Upper lobe of right lung (tissue), 1 donor: ENCODE results near the gene MED27. TPM values are rescaled to one million over a fixed set of nuclear protein-coding genes. Genes with fewer than 3 reads are reported as not detected.

Experiments
- ATAC-seq: fragments of 200-7000 bp; cut with Tn5 transposase; one replicate; pipeline ENCODE4 v1.9.1; 2020; ENCODE audit warnings: mild to moderate bottlenecking, moderate library complexity
- DNase-seq: peaks from one replicate; pipeline ENCODE4 v3.0.0-alpha.2; 2020
- H3K27ac ChIP-seq: fragments of 200-600 bp; one replicate; pipeline ENCODE4 v1.8.0; 2022
- H3K27me3 ChIP-seq: fragments of 200-600 bp; one replicate; pipeline ENCODE4 v1.8.0; 2022; ENCODE audit warnings: mild to moderate bottlenecking
- H3K36me3 ChIP-seq: fragments of 200-600 bp; one replicate; pipeline ENCODE4 v1.8.0; 2022
- H3K4me1 ChIP-seq: fragments of 200-600 bp; one replicate; pipeline ENCODE4 v1.8.0; 2022
- H3K4me3 ChIP-seq: fragments of 200-600 bp; one replicate; pipeline ENCODE4 v1.8.0; 2022; ENCODE audit warnings: mild to moderate bottlenecking
- H3K9me3 ChIP-seq: fragments of 200-600 bp; one replicate; pipeline ENCODE4 v1.8.0; 2022
- CTCF ChIP-seq: fragments of 200-600 bp; IDR thresholded peaks from one replicate; pipeline ENCODE4 v1.8.0; 2022; ENCODE audit warnings: antibody characterized with exemption
- intact Hi-C: fragments of 100-400 bp; cut with DNase I; formaldehyde crosslinking; loops from one replicate; pipeline ENCODE4 v1.11.0; 2022
- total RNA-seq: library from RNA; stranded (reverse); fragmentation: NEBNext Ultra II Directional; extraction: Animal tissue kit (Norgen Biotek cat#: 25700); gene quantifications from one replicate; pipeline ENCODE4 v1.2.1, GENCODE V29; 2021
- donor health status: DM: no; HTN: yes; CAD: no; lungs with severe emphysema.

MED27 gene
- total RNA-seq, 1 donor from 2014 or later = 14.2 TPM

DNA sequence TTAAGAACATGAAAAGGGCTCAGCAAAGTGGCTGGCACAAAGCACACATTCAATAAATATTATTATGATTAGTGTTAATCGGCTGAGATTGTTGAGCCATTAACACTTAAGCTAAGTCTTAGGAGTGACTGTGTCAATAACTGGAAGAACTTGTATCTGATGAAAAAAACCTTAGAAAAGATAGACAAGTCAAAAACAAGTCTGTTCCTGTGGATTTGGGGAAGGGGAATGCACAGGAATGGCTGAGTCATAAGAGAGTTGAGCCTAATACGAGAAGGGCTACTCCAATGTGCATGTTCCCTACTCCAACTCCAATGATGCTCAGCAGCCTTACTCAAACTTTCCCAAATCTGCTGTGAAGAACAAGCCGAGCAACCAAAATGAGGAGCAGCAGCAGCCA, 53.9 kb downstream of the MED27 start:
- DNase-seq (no peak), ATAC-seq (no peak)
- no peak for TF ChIP-seq CTCF
- Histone ChIP-seq H3K27ac (no peak overlapping the region), H3K36me3 (no peaks in the 10 kb centered on the region), H3K9me3 (no peaks in the 10 kb centered on the region), H3K27me3 (no peaks in the 10 kb centered on the region), H3K4me1 (peaks cover 3% of the 10 kb centered on the region), H3K4me3 (no peak overlapping the region)
- intact Hi-C loops = no loop called here

- ATAC-seq = no peak
- no peak for DNase-seq
Observed at GRCh38 chr9:132024589-132024988, 55.1 kb downstream of the MED27 start.

GRCh38 chr9:132023419-132024180, 56.1 kb downstream of the MED27 start:
- H3K4me3 ChIP-seq = no peak overlapping the region
- TF ChIP-seq CTCF = no peak
- H3K27me3 ChIP-seq = no peaks in the 10 kb centered on the region
- DNase-seq (no peak), ATAC-seq (no peak)
- intact Hi-C loops = no loop called here
- H3K9me3 ChIP-seq = no peaks in the 10 kb centered on the region
- no peaks in the 10 kb centered on the region for H3K36me3 ChIP-seq
- no peak overlapping the region for H3K27ac ChIP-seq
- peaks cover 3% of the 10 kb centered on the region for H3K4me1 ChIP-seq

More at GRCh38 chr9:132024589-132024988, 55.1 kb downstream of the MED27 start:
- intact Hi-C loops = no loop called here
- H3K4me1 ChIP-seq = peaks cover 3% of the 10 kb centered on the region
- H3K4me3 ChIP-seq = no peak overlapping the region
- H3K9me3 ChIP-seq = no peaks in the 10 kb centered on the region
- no peak overlapping the region for H3K27ac ChIP-seq
- no peak for TF ChIP-seq CTCF
- H3K36me3 ChIP-seq = no peaks in the 10 kb centered on the region
- H3K27me3 ChIP-seq = no peaks in the 10 kb centered on the region

DNA sequence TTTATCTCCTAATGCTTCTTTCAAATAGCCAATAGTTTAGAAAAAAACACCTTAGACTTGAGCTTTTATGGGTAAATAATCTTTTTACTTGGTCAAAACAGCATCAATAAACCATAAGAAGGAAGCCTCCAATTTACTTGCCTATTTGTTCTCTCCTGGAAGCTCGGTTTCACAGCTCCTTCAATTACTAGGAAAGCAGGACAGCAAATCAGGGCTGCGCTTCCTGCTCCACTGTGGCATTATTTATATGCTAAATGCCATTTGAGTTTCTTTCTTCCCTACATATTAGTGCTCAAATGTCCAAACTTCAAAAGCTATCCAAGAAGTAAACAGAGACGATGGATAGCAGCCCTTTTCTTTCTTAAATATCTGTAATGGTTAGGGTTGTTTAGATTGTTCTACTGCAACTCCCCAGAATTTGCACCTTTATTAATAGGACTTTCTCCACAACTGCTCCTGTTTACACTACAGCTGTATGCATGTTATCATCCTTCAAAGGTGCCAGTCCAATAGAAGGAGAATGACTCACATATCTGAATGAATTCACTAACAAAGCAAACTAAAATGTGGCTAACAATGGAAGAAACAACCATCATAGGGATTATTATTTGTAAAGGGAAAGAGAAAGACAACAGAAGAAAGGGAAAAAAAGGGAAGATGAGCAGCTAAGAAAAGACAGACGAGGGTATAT, 58.7 kb downstream of the MED27 start:
- intact Hi-C loops = no loop called here
- no peak overlapping the region for H3K4me3 ChIP-seq
- no peaks in the 10 kb centered on the region for H3K27me3 ChIP-seq
- DNase-seq = no peak
- no peaks in the 10 kb centered on the region for H3K36me3 ChIP-seq
- ATAC-seq = no peak
- H3K4me1 ChIP-seq = peaks cover 3% of the 10 kb centered on the region
- no peak for TF ChIP-seq CTCF
- H3K27ac ChIP-seq = no peak overlapping the region
- no peaks in the 10 kb centered on the region for H3K9me3 ChIP-seq

DNA sequence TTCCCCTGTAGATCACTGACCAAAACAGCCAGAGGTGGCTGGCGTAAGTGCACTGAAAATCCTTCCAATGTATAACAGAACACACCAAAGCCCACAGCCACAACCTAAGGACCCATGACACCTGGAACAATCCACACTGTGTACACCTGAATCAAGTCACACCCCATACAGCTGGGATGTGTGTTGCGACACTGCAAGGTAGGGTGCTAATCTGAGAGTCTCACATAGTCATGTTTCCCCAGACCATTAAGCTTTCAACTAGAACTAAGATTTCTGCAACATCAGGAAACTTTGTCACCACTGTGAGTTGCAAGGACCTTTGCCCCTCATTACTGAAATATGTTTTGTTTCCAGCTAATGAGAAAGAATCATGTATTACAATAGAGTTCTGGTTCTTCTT, 59.4 kb downstream of the MED27 start:
- H3K9me3 ChIP-seq = no peaks in the 10 kb centered on the region
- no peak for TF ChIP-seq CTCF
- ATAC-seq (no peak), DNase-seq (no peak)
- no peaks in the 10 kb centered on the region for H3K27me3 ChIP-seq
- intact Hi-C loops = no loop called here
- no peak overlapping the region for H3K4me3 ChIP-seq
- H3K27ac ChIP-seq = no peak overlapping the region
- H3K36me3 ChIP-seq = no peaks in the 10 kb centered on the region
- peaks cover 3% of the 10 kb centered on the region for H3K4me1 ChIP-seq
